Naive thymus-derived CD8-positive, alpha-beta T cell (primary cell): ENCODE data around the gene IL17C. TPM values are rescaled to one million over a fixed set of nuclear protein-coding genes. Genes with fewer than 3 reads are reported as not detected.

Experiments used
- polyA plus RNA-seq, 3 donors: library from polyadenylated mRNA; unstranded; fragments of 300-500 nt; fragmentation: Illumina TruSeq; gene quantifications; one replicate each; pipeline ENCODE4 v1.2.3, GENCODE V29; 2021
- total RNA-seq, 8 experiments: library from RNA in 2 of 8; stranded (reverse) in 2 of 8; gene quantifications; one replicate each; pipeline ENCODE4 v1.2.3 and lab custom pipeline; 2021 to 2026

The IL17C gene
- total and polyA plus RNA-seq, 5 experiments from 2014 or later, result 0.16 to 0.69 (median 0.55) TPM; not detected in 1

Other genes with a start within 250 kb of the IL17C start
- gene ZFPM1, start 185.3 kb upstream of the IL17C start, total RNA-seq, result 10 to 100 TPM; 10.6 to 10.8 TPM
- under 1 TPM; 0.23 to 0.36 (median 0.28) TPM for gene ZFPM1, start 185.3 kb upstream of the IL17C start, polyA plus RNA-seq
- 10 to 100 TPM; 78.7 to 81.2 TPM for gene ZC3H18, start 68.2 kb upstream of the IL17C start, total RNA-seq
- 10 to 100 TPM in 2 of 3 donors, 1 to 10 TPM in 1; 7.3 to 25.1 (median 15.9) TPM for gene ZC3H18, start 68.2 kb upstream of the IL17C start, polyA plus RNA-seq
- gene CYBA, start 12.5 kb downstream of the IL17C start, total RNA-seq, result 100 to 1,000 TPM; 231 to 235 TPM
- gene CYBA, start 12.5 kb downstream of the IL17C start, polyA plus RNA-seq, result 100 to 1,000 TPM; 625 to 787 (median 649) TPM
- 10 to 100 TPM; 40.2 to 42.7 TPM for gene MVD, start 24.5 kb downstream of the IL17C start, total RNA-seq
- 10 to 100 TPM; 14.4 to 20.4 (median 18.5) TPM for gene MVD, start 24.5 kb downstream of the IL17C start, polyA plus RNA-seq
- 1 to 10 TPM; 2.3 to 2.5 TPM for gene SNAI3, start 47.9 kb downstream of the IL17C start, total RNA-seq
- 1 to 10 TPM; 3.3 to 6.1 (median 5.3) TPM for gene SNAI3, start 47.9 kb downstream of the IL17C start, polyA plus RNA-seq
- gene RNF166, start 67.8 kb downstream of the IL17C start, total RNA-seq, result 100 to 1,000 TPM; 209 to 230 TPM
- gene RNF166, start 67.8 kb downstream of the IL17C start, polyA plus RNA-seq, result 100 to 1,000 TPM in 2 of 3 donors, 10 to 100 TPM in 1; 79.4 to 104 (median 101) TPM
- gene CTU2, start 67.9 kb downstream of the IL17C start, total RNA-seq, result 10 to 100 TPM; 28.7 to 31.5 TPM
- gene CTU2, start 67.9 kb downstream of the IL17C start, polyA plus RNA-seq, result 10 to 100 TPM; 16.9 to 21.9 (median 19.0) TPM
- 10 to 100 TPM; 90.0 to 94.5 TPM for gene PIEZO1, start 146.6 kb downstream of the IL17C start, total RNA-seq
- gene PIEZO1, start 146.6 kb downstream of the IL17C start, polyA plus RNA-seq, result 1 to 10 TPM; 2.4 to 8.4 (median 5.7) TPM
- gene CDT1, start 165.2 kb downstream of the IL17C start, total RNA-seq, result under 1 TPM in 1 of 2 experiments, not detected in 1; 0.74 TPM
- under 1 TPM; 0.13 to 0.46 (median 0.26) TPM for gene CDT1, start 165.2 kb downstream of the IL17C start, polyA plus RNA-seq
- 100 to 1,000 TPM; 174 to 183 TPM for gene APRT, start 173.4 kb downstream of the IL17C start, total RNA-seq
- 100 to 1,000 TPM; 428 to 492 (median 431) TPM for gene APRT, start 173.4 kb downstream of the IL17C start, polyA plus RNA-seq
- gene GALNS, start 218.4 kb downstream of the IL17C start, total RNA-seq, result 10 to 100 TPM; 48.6 to 53.5 TPM
- 10 to 100 TPM in 2 of 3 donors, 1 to 10 TPM in 1; 7.8 to 11.9 (median 11.8) TPM for gene GALNS, start 218.4 kb downstream of the IL17C start, polyA plus RNA-seq
- gene TRAPPC2L, start 218.6 kb downstream of the IL17C start, total RNA-seq, result 10 to 100 TPM; 70.0 to 76.3 TPM
- 10 to 100 TPM; 81.8 to 86.5 (median 82.1) TPM for gene TRAPPC2L, start 218.6 kb downstream of the IL17C start, polyA plus RNA-seq
- not detected for gene PABPN1L, start 228.1 kb downstream of the IL17C start, total RNA-seq
- gene PABPN1L, start 228.1 kb downstream of the IL17C start, polyA plus RNA-seq, result not detected